Activated CD4-positive, alpha-beta T cell treated with anti-CD3 and anti-CD28 coated beads for 36 hours (primary cell): Measurements from ENCODE around the gene PHLDA2. TPM values are rescaled to one million over a fixed set of nuclear protein-coding genes. Genes with fewer than 3 reads are reported as not detected.
A peak's percentile ranks its signal among the peaks of the same experiment; 100 is the strongest.

Experiments used
- ATAC-seq: fragments of 200-7000 bp; cut with Tn5 transposase; one replicate; pipeline ENCODE4 v1.10.0; 2021; ENCODE audit warnings: mild to moderate bottlenecking, moderate library complexity
- CTCF ChIA-PET: fragments of 350-600 bp; sonication (Branson Sonifier 250); formaldehyde crosslinking; loops from one replicate; lab custom pipeline; 2021; ENCODE audit warnings: antibody characterized with exemption; lab: Charles Lee
- POLR2A ChIA-PET: fragments of 350-600 bp; sonication (Branson Sonifier 250); formaldehyde crosslinking; loops from one replicate; lab custom pipeline; 2021; ENCODE audit warnings: antibody characterized with exemption, inconsistent platforms; lab: Charles Lee
- DNase-seq: peaks from one replicate; pipeline ENCODE4 v3.0.0-alpha.2; 2020
- H3K27ac Mint-ChIP-seq: one replicate; pipeline ENCODE4 v1.8.0; 2021; ENCODE audit warnings: mixed read lengths
- H3K27me3 Mint-ChIP-seq: one replicate; pipeline ENCODE4 v1.8.0; 2021; ENCODE audit warnings: mixed read lengths
- H3K36me3 Mint-ChIP-seq: one replicate; pipeline ENCODE4 v1.8.0; 2021; ENCODE audit warnings: low read depth, mixed read lengths
- H3K4me1 Mint-ChIP-seq: one replicate; pipeline ENCODE4 v1.8.0; 2021; ENCODE audit warnings: mixed read lengths
- H3K4me3 Mint-ChIP-seq: one replicate; pipeline ENCODE4 v1.8.0; 2021; ENCODE audit warnings: mild to moderate bottlenecking, moderate library complexity, mixed read lengths
- H3K9me3 Mint-ChIP-seq: one replicate; pipeline ENCODE4 v1.8.0; 2021; ENCODE audit warnings: low read depth, mixed read lengths
- intact Hi-C, 2 experiments: fragments of 100-400 bp; cut with DNase I in 1 of 2; cut with micrococcal nuclease in 1 of 2; formaldehyde crosslinking; loops; one replicate each; pipeline versions ENCODE4 v1.14.2 to v1.15.1; 2022 to 2024; cut with DNase I, micrococcal nuclease
- total RNA-seq, 2 experiments: library from RNA; stranded (reverse); gene quantifications; one replicate each; pipeline ENCODE4 v1.2.3, GENCODE V29; 2021

PHLDA2 gene
- total RNA-seq, 2 experiments from 2014 or later: 3.1 to 3.7 TPM

DNA sequence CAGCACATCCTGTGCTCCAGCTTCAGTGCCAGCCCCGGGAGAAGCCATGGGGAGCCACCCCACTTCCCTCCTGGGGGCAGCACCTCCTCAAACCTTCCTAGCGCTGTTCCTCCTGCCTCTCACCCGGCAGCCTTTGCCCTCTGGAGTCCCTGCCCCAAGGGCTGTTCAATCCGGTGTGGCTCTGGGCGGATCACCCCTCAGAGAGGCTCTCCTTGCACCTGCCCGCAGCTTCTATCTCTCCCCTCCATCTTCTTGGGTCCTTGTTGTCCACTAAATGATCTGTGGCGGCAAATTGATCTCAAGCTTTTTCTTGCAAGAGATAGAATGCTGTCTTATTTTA, 25.6 kb downstream of the PHLDA2 start:
- no peak for DNase-seq
- Mint-ChIP-seq H3K27ac (peak overlapping the region; percentile 19), H3K4me3 (peak overlapping the region; percentile 52), H3K9me3 (no peaks in the 10 kb centered on the region), H3K36me3 (peaks cover 12% of the 10 kb centered on the region), H3K4me1 (peaks cover 24% of the 10 kb centered on the region), H3K27me3 (no peaks in the 10 kb centered on the region)
- ChIA-PET CTCF (interaction anchor here (0.9 to 4.3 kb wide), 4 partner anchors 11 to 370 kb away, joined by 4 to 28 read pairs (median 6); no protein-coding TSS in a partner anchor), POLR2A (no interaction called here)
- intact Hi-C loops: no loop called here
- no peak for ATAC-seq

DNA sequence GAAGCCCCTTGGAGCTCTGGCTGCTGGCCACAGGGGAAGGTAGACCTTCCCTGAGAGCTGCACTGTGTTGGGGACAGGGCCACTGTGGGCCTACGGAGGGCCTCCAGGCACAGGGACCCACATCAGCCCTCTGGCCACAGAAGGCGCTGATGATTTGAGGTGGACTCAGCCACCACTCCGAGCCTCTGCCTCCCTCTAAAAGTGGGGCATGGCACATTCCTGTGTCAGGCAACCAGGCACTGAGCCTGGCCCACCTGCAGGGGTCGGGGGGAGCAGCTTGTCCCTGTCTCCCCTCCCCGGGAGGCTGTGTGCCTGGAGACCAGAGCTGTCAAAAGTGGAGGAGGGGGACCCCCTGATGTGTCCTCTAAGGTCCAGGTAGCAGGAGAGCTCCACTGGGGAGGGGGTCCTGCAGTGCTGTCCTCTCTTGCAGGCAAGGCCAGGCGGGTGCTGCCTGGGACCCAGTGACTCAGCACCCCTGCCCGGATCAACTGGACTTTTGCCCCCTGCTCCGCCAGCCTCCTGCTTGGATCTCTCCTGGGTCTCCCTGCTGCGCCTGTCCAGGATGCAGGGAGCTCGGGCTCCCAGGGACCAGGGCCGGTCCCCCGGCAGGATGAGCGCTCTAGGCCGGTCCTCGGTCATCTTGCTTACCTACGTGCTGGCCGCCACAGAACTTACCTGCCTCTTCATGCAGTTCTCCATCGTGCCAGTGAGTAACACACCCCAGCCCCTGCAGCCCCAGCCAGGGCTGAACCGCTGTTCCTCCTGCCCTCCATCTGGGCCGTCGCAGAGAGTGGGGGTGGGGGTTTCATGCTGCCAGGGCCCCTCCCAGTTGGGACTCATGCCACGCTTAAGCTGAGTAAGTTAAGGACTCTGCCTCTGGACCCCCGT, 26.2 kb downstream of the PHLDA2 start:
- Mint-ChIP-seq H3K4me1 (peaks cover 30% of the 10 kb centered on the region), H3K36me3 (peaks cover 12% of the 10 kb centered on the region), H3K4me3 (peak overlapping the region; percentile 64), H3K27me3 (no peaks in the 10 kb centered on the region), H3K27ac (peak overlapping the region; percentile 22), H3K9me3 (no peaks in the 10 kb centered on the region)
- ChIA-PET POLR2A (no interaction called here), CTCF (interaction anchor here (1.0 to 4.3 kb wide), 5 partner anchors 11 to 370 kb away, joined by 3 to 28 read pairs (median 6); partner anchors contain the start of gene PHLDA2)
- intact Hi-C loops: loop anchor here (1.0 kb wide), 8 partner anchors 11 to 519 kb away; partner anchors contain the start of genes CARS1 (in 1 of the 2), CDKN1C (in 1 of the 2), NAP1L4 (in 1 of the 2) and PHLDA2 (in 1 of the 2)
- DNase-seq (no peak), ATAC-seq (no peak)

GRCh38 chr11:2901854-2902783, 27.1 kb downstream of the PHLDA2 start:
- Mint-ChIP-seq H3K27me3 (no peaks in the 10 kb centered on the region), H3K4me1 (peaks cover 33% of the 10 kb centered on the region), H3K36me3 (peaks cover 12% of the 10 kb centered on the region), H3K9me3 (no peaks in the 10 kb centered on the region), H3K27ac (peak overlapping the region; percentile 22), H3K4me3 (peak overlapping the region; percentile 64)
- CTCF ChIA-PET: interaction anchor here (1.0 to 4.3 kb wide), 4 partner anchors 10 to 28 kb away, joined by 3 to 28 read pairs (median 5); partner anchors contain the start of gene PHLDA2
- POLR2A ChIA-PET: interaction anchor here (0.8 kb wide), 1 partner anchor 10 kb away, joined by 3 read pairs; no protein-coding TSS in a partner anchor
- peak; percentile 98 for DNase-seq
- ATAC-seq: peak; percentile 96
- intact Hi-C loops: loop anchor here (1.0 kb wide), 8 partner anchors 10 to 520 kb away; partner anchors contain the start of genes CARS1 (in 1 of the 2), CDKN1C (in 1 of the 2), NAP1L4 (in 1 of the 2) and PHLDA2 (in 1 of the 2)

- H3K9me3 Mint-ChIP-seq: no peaks in the 10 kb centered on the region
- ATAC-seq (no peak), DNase-seq (no peak)
- CTCF ChIA-PET: interaction anchor here (0.7 to 4.3 kb wide), 2 partner anchors 9 to 508 kb away, joined by 3 to 28 read pairs; no protein-coding TSS in a partner anchor
- H3K27ac Mint-ChIP-seq: no peak overlapping the region
- no peaks in the 10 kb centered on the region for H3K27me3 Mint-ChIP-seq
- intact Hi-C loops: no loop called here
- peaks cover 33% of the 10 kb centered on the region for H3K4me1 Mint-ChIP-seq
- peak overlapping the region; percentile 33 for H3K4me3 Mint-ChIP-seq
- H3K36me3 Mint-ChIP-seq: peaks cover 12% of the 10 kb centered on the region
- POLR2A ChIA-PET: interaction anchor here (0.8 kb wide), 1 partner anchor 9 kb away, joined by 3 read pairs; no protein-coding TSS in a partner anchor
These were observed 27.9 kb downstream of the PHLDA2 start for GRCh38 chr11:2901196-2901796.

GRCh38 chr11:2899080-2899783, 30.0 kb downstream of the PHLDA2 start:
- H3K4me1 Mint-ChIP-seq: peaks cover 33% of the 10 kb centered on the region
- ChIA-PET POLR2A (no interaction called here), CTCF (interaction anchor here (1.3 kb wide), 1 partner anchor 11 kb away, joined by 4 read pairs; no protein-coding TSS in a partner anchor)
- intact Hi-C loops: no loop called here
- H3K27ac Mint-ChIP-seq: peak overlapping the region; percentile 92
- no peak overlapping the region for H3K4me3 Mint-ChIP-seq
- DNase-seq: no peak
- no peak for ATAC-seq
- no peaks in the 10 kb centered on the region for H3K36me3 Mint-ChIP-seq
- no peaks in the 10 kb centered on the region for H3K9me3 Mint-ChIP-seq
- H3K27me3 Mint-ChIP-seq: no peaks in the 10 kb centered on the region

- intact Hi-C loops: no loop called here
- ChIA-PET CTCF (interaction anchor here (0.9 to 1.3 kb wide), 2 partner anchors 11 to 32 kb away, joined by 3 to 4 read pairs; no protein-coding TSS in a partner anchor), POLR2A (no interaction called here)
- Mint-ChIP-seq H3K4me1 (peaks cover 30% of the 10 kb centered on the region), H3K36me3 (no peaks in the 10 kb centered on the region), H3K9me3 (no peaks in the 10 kb centered on the region), H3K27ac (peak overlapping the region; percentile 92), H3K4me3 (peak overlapping the region; percentile 52), H3K27me3 (no peaks in the 10 kb centered on the region)
- peak; percentile 60 for ATAC-seq
- DNase-seq: peak; percentile 77
These were observed 30.7 kb downstream of the PHLDA2 start for GRCh38 chr11:2898366-2899079.

- Mint-ChIP-seq H3K4me1 (peaks cover 30% of the 10 kb centered on the region), H3K4me3 (no peak overlapping the region), H3K36me3 (no peaks in the 10 kb centered on the region), H3K27me3 (no peaks in the 10 kb centered on the region), H3K9me3 (no peaks in the 10 kb centered on the region), H3K27ac (no peak overlapping the region)
- POLR2A ChIA-PET: no interaction called here
- DNase-seq (no peak), ATAC-seq (no peak)
- intact Hi-C loops: no loop called here
- CTCF ChIA-PET: no interaction called here
These were observed 32.2 kb downstream of the PHLDA2 start for GRCh38 chr11:2897048-2897447.

DNA sequence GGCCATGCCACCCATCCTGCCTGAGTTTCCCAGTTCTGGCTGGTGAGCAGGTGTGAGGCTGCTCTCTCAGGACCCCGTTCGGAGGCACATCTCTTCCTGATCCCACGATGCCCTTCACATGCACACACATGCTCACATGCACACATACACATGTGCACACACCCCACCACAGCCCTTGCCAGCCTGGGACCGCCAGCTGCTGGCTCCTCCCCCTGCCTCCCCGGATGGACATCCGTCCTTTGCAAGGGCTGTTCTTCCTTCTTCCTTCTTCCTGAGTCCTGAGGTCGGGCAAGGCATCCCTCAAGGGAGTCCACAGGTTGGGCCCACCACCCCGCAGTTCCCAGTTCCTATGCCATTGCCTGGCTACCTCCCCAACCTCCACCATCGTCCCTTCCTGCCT, 33.2 kb downstream of the PHLDA2 start:
- CTCF ChIA-PET: interaction anchor here (1.1 to 1.4 kb wide), 2 partner anchors 18 to 363 kb away, joined by 3 read pairs; no protein-coding TSS in a partner anchor
- intact Hi-C loops: no loop called here
- ATAC-seq: no peak
- Mint-ChIP-seq H3K4me1 (peaks cover 39% of the 10 kb centered on the region), H3K27ac (no peak overlapping the region), H3K9me3 (no peaks in the 10 kb centered on the region), H3K4me3 (no peak overlapping the region), H3K27me3 (no peaks in the 10 kb centered on the region), H3K36me3 (no peaks in the 10 kb centered on the region)
- no peak for DNase-seq
- POLR2A ChIA-PET: no interaction called here

DNA sequence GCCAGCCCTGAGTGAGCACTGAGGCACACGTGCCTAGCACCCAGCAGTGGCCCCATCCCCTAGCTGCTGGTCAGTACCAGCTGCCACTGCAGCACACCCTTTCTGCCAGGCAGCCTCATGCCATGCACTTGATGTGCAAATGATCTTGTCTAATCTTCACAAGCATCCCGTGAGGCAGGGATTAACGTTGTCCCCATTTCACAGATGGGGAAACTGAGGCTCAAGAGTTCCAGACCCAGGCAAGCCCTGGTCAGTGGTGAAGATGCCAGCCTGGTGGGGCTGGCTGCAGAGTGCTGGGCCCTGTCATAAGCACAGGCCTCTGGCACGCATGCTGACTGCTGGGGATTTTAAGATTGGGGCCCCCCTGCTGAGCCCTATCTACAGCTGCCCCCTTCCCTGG, 35.3 kb downstream of the PHLDA2 start:
- CTCF ChIA-PET: interaction anchor here (0.6 to 10.2 kb wide), 4 partner anchors 8 to 360 kb away, joined by 3 to 255 read pairs (median 16); a partner anchor contains a TSS
- no peak for ATAC-seq
- no peaks in the 10 kb centered on the region for H3K36me3 Mint-ChIP-seq
- H3K27ac Mint-ChIP-seq: no peak overlapping the region
- intact Hi-C loops: loop anchor here (2.0 to 5.0 kb wide), 6 partner anchors 37 to 465 kb away; partner anchors contain the start of gene CARS1 (in 1 of the 2)
- H3K9me3 Mint-ChIP-seq: no peaks in the 10 kb centered on the region
- DNase-seq: no peak
- H3K4me3 Mint-ChIP-seq: no peak overlapping the region
- POLR2A ChIA-PET: no interaction called here
- peaks cover 28% of the 10 kb centered on the region for H3K4me1 Mint-ChIP-seq
- no peaks in the 10 kb centered on the region for H3K27me3 Mint-ChIP-seq
